HEK293 (cell line): ENCODE data around the gene MARVELD1.

Experiments
- GFI1B ChIP-seq: fragments of 450-650 bp; formaldehyde crosslinking; IDR thresholded peaks from 2 replicates; pipeline ENCODE4 v1.5.1; 2016; ENCODE audit warnings: missing biosample characterization, missing genetic modification characterization
- KLF1 ChIP-seq: fragments of 450-650 bp; formaldehyde crosslinking; IDR thresholded peaks from 2 replicates; pipeline ENCODE4 v1.5.1; 2016; ENCODE audit warnings: missing biosample characterization, missing genetic modification characterization
- KLF10 ChIP-seq: fragments of 450-650 bp; IDR thresholded peaks from 2 replicates; pipeline ENCODE4 v1.5.1; 2018; ENCODE audit warnings: missing biosample characterization, mild to moderate bottlenecking, missing genetic modification characterization
- MEIS1 ChIP-seq: sonication (generic); formaldehyde crosslinking; IDR thresholded peaks from 2 replicates; pipeline ENCODE4 v1.8.1; 2022; ENCODE audit warnings: missing genetic modification reagents, mild to moderate bottlenecking, borderline replicate concordance
- MZF1 ChIP-seq: fragments of 450-650 bp; formaldehyde crosslinking; IDR thresholded peaks from 2 replicates; pipeline ENCODE4 v1.5.1; 2017; ENCODE audit warnings: missing biosample characterization, missing genetic modification characterization, borderline replicate concordance
- PATZ1 ChIP-seq: fragments of 450-650 bp; formaldehyde crosslinking; IDR thresholded peaks from 2 replicates; pipeline ENCODE4 v1.5.1; 2016; ENCODE audit warnings: missing biosample characterization, missing genetic modification characterization
- SALL2 ChIP-seq: fragments of 450-650 bp; formaldehyde crosslinking; IDR thresholded peaks from 2 replicates; pipeline ENCODE4 v1.5.0; 2017; ENCODE audit warnings: missing biosample characterization, mild to moderate bottlenecking, missing genetic modification characterization, borderline replicate concordance
- SP2 ChIP-seq: fragments of 450-650 bp; formaldehyde crosslinking; IDR thresholded peaks from 2 replicates; pipeline ENCODE4 v1.5.1; 2016; ENCODE audit warnings: missing biosample characterization, missing genetic modification characterization
- TRIM28 ChIP-seq: IDR thresholded peaks from 2 replicates; pipeline ENCODE4 v1.6.1; 2011; ENCODE audit warnings: low read length, control low read depth, borderline replicate concordance
- YY1 ChIP-seq: fragments of 450-650 bp; formaldehyde crosslinking; IDR thresholded peaks from 2 replicates; pipeline ENCODE4 v1.5.1; 2018; ENCODE audit warnings: missing biosample characterization, missing genetic modification characterization
- ZBTB20 ChIP-seq: fragments of 450-650 bp; formaldehyde crosslinking; IDR thresholded peaks from 2 replicates; pipeline ENCODE4 v1.5.1; 2016; ENCODE audit warnings: missing biosample characterization, missing genetic modification characterization
- ZBTB8A ChIP-seq: fragments of 450-650 bp; formaldehyde crosslinking; IDR thresholded peaks from 2 replicates; pipeline ENCODE4 v1.5.1; 2016; ENCODE audit warnings: missing biosample characterization, missing genetic modification characterization
- ZFHX2 ChIP-seq: fragments of 450-650 bp; formaldehyde crosslinking; conservative IDR thresholded peaks from 2 replicates; pipeline ENCODE4 v1.5.1; 2016; ENCODE audit warnings: missing biosample characterization, missing genetic modification characterization
- ZNF146 ChIP-seq: fragments of 450-650 bp; formaldehyde crosslinking; IDR thresholded peaks from 2 replicates; pipeline ENCODE4 v1.5.1; 2016; ENCODE audit warnings: missing biosample characterization, missing genetic modification characterization
- ZNF157 ChIP-seq: fragments of 450-650 bp; formaldehyde crosslinking; IDR thresholded peaks from 2 replicates; pipeline ENCODE4 v1.5.1; 2016; ENCODE audit warnings: missing biosample characterization, missing genetic modification characterization
- ZNF184 ChIP-seq: fragments of 450-650 bp; IDR thresholded peaks from 2 replicates; pipeline ENCODE4 v1.5.1; 2018; ENCODE audit warnings: missing biosample characterization, mild to moderate bottlenecking, missing genetic modification characterization
- ZNF19 ChIP-seq: fragments of 450-650 bp; formaldehyde crosslinking; IDR thresholded peaks from 2 replicates; pipeline ENCODE4; 2016; ENCODE audit warnings: missing biosample characterization, missing genetic modification characterization, low read depth
- ZNF2 ChIP-seq: fragments of 450-650 bp; formaldehyde crosslinking; IDR thresholded peaks from 2 replicates; pipeline ENCODE4 v1.5.1; 2016; ENCODE audit warnings: missing biosample characterization, missing genetic modification characterization
- ZNF202 ChIP-seq: fragments of 450-650 bp; formaldehyde crosslinking; IDR thresholded peaks from 2 replicates; pipeline ENCODE4 v1.5.1; 2016; ENCODE audit warnings: missing biosample characterization, missing genetic modification characterization, borderline replicate concordance
- ZNF302 ChIP-seq: fragments of 450-650 bp; formaldehyde crosslinking; IDR thresholded peaks from 2 replicates; pipeline ENCODE4 v1.5.1; 2016; ENCODE audit warnings: missing biosample characterization, missing genetic modification characterization, low read depth
- ZNF311 ChIP-seq: fragments of 450-650 bp; formaldehyde crosslinking; IDR thresholded peaks from 2 replicates; pipeline ENCODE4 v1.5.1; 2017; ENCODE audit warnings: missing biosample characterization, missing genetic modification characterization, borderline replicate concordance
- ZNF335 ChIP-seq: fragments of 450-650 bp; formaldehyde crosslinking; conservative IDR thresholded peaks from 2 replicates; pipeline ENCODE4 v1.5.1; 2016; ENCODE audit warnings: missing biosample characterization, missing genetic modification characterization
- ZNF354C ChIP-seq: fragments of 450-650 bp; formaldehyde crosslinking; IDR thresholded peaks from 2 replicates; pipeline ENCODE4 v1.5.1; 2016; ENCODE audit warnings: missing biosample characterization, missing genetic modification characterization, low read depth, borderline replicate concordance
- ZNF391 ChIP-seq: fragments of 450-650 bp; formaldehyde crosslinking; IDR thresholded peaks from 2 replicates; pipeline ENCODE4 v1.5.1; 2016; ENCODE audit warnings: low read depth, missing biosample characterization, missing genetic modification characterization, borderline replicate concordance
- ZNF394 ChIP-seq: fragments of 450-650 bp; formaldehyde crosslinking; IDR thresholded peaks from 2 replicates; pipeline ENCODE4 v1.5.1; 2016; ENCODE audit warnings: missing biosample characterization, missing genetic modification characterization, mild to moderate bottlenecking, moderate library complexity, borderline replicate concordance
- ZNF548 ChIP-seq: fragments of 450-650 bp; formaldehyde crosslinking; IDR thresholded peaks from 2 replicates; pipeline ENCODE4 v1.5.1; 2016; ENCODE audit warnings: missing biosample characterization, missing genetic modification characterization
- ZNF610 ChIP-seq: fragments of 450-650 bp; formaldehyde crosslinking; IDR thresholded peaks from 2 replicates; pipeline ENCODE4 v1.5.1; 2016; ENCODE audit warnings: missing biosample characterization, missing genetic modification characterization, borderline replicate concordance
- ZNF629 ChIP-seq: fragments of 450-650 bp; formaldehyde crosslinking; IDR thresholded peaks from 2 replicates; pipeline ENCODE4 v1.5.1; 2017; ENCODE audit warnings: missing biosample characterization, missing genetic modification characterization
- ZNF701 ChIP-seq: fragments of 450-650 bp; formaldehyde crosslinking; IDR thresholded peaks from 2 replicates; pipeline ENCODE4 v1.5.1; 2016; ENCODE audit warnings: missing biosample characterization, missing genetic modification characterization
- ZNF76 ChIP-seq: fragments of 450-650 bp; formaldehyde crosslinking; IDR thresholded peaks from 2 replicates; pipeline ENCODE4; 2016; ENCODE audit warnings: low read depth, missing biosample characterization, missing genetic modification characterization, borderline replicate concordance
- ZNF843 ChIP-seq: fragments of 450-650 bp; formaldehyde crosslinking; IDR thresholded peaks from 2 replicates; pipeline ENCODE4 v1.5.1; 2016; ENCODE audit warnings: missing biosample characterization, missing genetic modification characterization
- ZSCAN16 ChIP-seq: fragments of 450-650 bp; formaldehyde crosslinking; IDR thresholded peaks from 2 replicates; pipeline ENCODE4 v1.5.1; 2016; ENCODE audit warnings: missing biosample characterization, missing genetic modification characterization
- ZSCAN18 ChIP-seq: fragments of 450-650 bp; formaldehyde crosslinking; IDR thresholded peaks from 2 replicates; pipeline ENCODE4 v1.5.1; 2016; ENCODE audit warnings: missing biosample characterization, missing genetic modification characterization
- ZSCAN23 ChIP-seq: fragments of 450-650 bp; formaldehyde crosslinking; IDR thresholded peaks from 2 replicates; pipeline ENCODE4 v1.5.1; 2016; ENCODE audit warnings: missing biosample characterization, missing genetic modification characterization
- TF ChIP-seq, protein P1 (sequence below): fragments of 450-650 bp; formaldehyde crosslinking; IDR thresholded peaks from 2 replicates; pipeline ENCODE4 v1.5.1; 2016; ENCODE audit warnings: missing biosample characterization, missing genetic modification characterization
- TF ChIP-seq, protein P2 (sequence below): fragments of 450-650 bp; formaldehyde crosslinking; IDR thresholded peaks from 2 replicates; pipeline ENCODE4 v1.5.1; 2016; ENCODE audit warnings: missing biosample characterization, missing genetic modification characterization
- TF ChIP-seq, protein P3 (sequence below): fragments of 450-650 bp; formaldehyde crosslinking; IDR thresholded peaks from 2 replicates; pipeline ENCODE4 v1.5.1; 2016; ENCODE audit warnings: missing biosample characterization, missing genetic modification characterization

MARVELD1 gene

GRCh38 chr10:97726636-97727178 lies 13.2 kb downstream of the MARVELD1 start (continued):
- TF ChIP-seq, protein P1, sequence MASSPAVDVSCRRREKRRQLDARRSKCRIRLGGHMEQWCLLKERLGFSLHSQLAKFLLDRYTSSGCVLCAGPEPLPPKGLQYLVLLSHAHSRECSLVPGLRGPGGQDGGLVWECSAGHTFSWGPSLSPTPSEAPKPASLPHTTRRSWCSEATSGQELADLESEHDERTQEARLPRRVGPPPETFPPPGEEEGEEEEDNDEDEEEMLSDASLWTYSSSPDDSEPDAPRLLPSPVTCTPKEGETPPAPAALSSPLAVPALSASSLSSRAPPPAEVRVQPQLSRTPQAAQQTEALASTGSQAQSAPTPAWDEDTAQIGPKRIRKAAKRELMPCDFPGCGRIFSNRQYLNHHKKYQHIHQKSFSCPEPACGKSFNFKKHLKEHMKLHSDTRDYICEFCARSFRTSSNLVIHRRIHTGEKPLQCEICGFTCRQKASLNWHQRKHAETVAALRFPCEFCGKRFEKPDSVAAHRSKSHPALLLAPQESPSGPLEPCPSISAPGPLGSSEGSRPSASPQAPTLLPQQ (tag by site-specific recombination): no peak
- TF ChIP-seq SALL2 (no peak), ZSCAN23 (no peak), ZNF335 (tag by site-specific recombination) (peak; percentile 94), KLF1 (tag by site-specific recombination) (no peak), ZNF610 (tag by site-specific recombination) (no peak), ZNF311 (no peak), ZNF629 (tag by site-specific recombination) (0 out of 2 replicates have a peak, but pooled peaks have one; percentile 23), ZBTB20 (peak; percentile 61), ZNF548 (tag by site-specific recombination) (no peak), ZBTB8A (peak; percentile 19; the same call in 1 of the 2 replicates), ZNF354C (tag by site-specific recombination) (no peak), ZNF19 (tag by site-specific recombination) (no peak), ZNF76 (tag by site-specific recombination) (peak; percentile 86), PATZ1 (tag by site-specific recombination) (no peak), ZNF146 (tag by site-specific recombination) (no peak), ZSCAN18 (tag by site-specific recombination) (no peak), MZF1 (tag by site-specific recombination) (no peak), ZNF157 (no peak), MEIS1 (CRISPR knock-in tag) (no peak), SP2 (no peak), ZFHX2 (tag by site-specific recombination) (0 out of 2 replicates have a peak, but pooled peaks have one; percentile 22), ZNF302 (tag by site-specific recombination) (no peak), ZNF184 (tag by site-specific recombination) (no peak), ZNF391 (tag by site-specific recombination) (no peak), KLF10 (no peak), ZNF2 (tag by site-specific recombination) (no peak), ZNF843 (tag by site-specific recombination) (0 out of 2 replicates have a peak, but pooled peaks have one; percentile 27), ZNF202 (tag by site-specific recombination) (no peak), YY1 (tag by site-specific recombination) (peak; percentile 78), TRIM28 (peak; percentile 38; the same call in 1 of the 2 replicates), ZNF701 (tag by site-specific recombination) (no peak), ZNF394 (no peak), ZSCAN16 (tag by site-specific recombination) (no peak), GFI1B (tag by site-specific recombination) (no peak)
- TF ChIP-seq, protein P2, sequence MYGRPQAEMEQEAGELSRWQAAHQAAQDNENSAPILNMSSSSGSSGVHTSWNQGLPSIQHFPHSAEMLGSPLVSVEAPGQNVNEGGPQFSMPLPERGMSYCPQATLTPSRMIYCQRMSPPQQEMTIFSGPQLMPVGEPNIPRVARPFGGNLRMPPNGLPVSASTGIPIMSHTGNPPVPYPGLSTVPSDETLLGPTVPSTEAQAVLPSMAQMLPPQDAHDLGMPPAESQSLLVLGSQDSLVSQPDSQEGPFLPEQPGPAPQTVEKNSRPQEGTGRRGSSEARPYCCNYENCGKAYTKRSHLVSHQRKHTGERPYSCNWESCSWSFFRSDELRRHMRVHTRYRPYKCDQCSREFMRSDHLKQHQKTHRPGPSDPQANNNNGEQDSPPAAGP (tag by site-specific recombination): no peak
- TF ChIP-seq, protein P3, sequence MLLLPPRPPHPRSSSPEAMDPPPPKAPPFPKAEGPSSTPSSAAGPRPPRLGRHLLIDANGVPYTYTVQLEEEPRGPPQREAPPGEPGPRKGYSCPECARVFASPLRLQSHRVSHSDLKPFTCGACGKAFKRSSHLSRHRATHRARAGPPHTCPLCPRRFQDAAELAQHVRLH (tag by site-specific recombination): no peak
